Activated CD4-positive, alpha-beta T cell treated with anti-CD3 and anti-CD28 coated beads, Interleukin-2, amount 50 U/mL, for 16 hours (primary cell): ENCODE data around the gene POLE4.
A peak's percentile ranks its signal among the peaks of the same experiment; 100 is the strongest.

ENCODE experiments used
- DNase-seq: peaks from one replicate; pipeline ENCODE4 v3.0.0-alpha.2; 2020

Gene POLE4

GRCh38 chr2:74941284-74941683 lies 17.2 kb upstream of the POLE4 start:
- DNase-seq = no peak

- DNase-seq = no peak
Measured at GRCh38 chr2:74942263-74942662, 16.2 kb upstream of the POLE4 start.

- DNase-seq = peak; percentile 65
Measured at GRCh38 chr2:74944987-74945787, 13.3 kb upstream of the POLE4 start.

- DNase-seq = no peak
Measured at GRCh38 chr2:74945788-74946331, 12.6 kb upstream of the POLE4 start.

GRCh38 chr2:74947703-74948102 lies 10.7 kb upstream of the POLE4 start:
- no peak for DNase-seq

- DNase-seq = no peak
Measured at GRCh38 chr2:74948779-74949178, 9.7 kb upstream of the POLE4 start.

- no peak for DNase-seq
Measured at GRCh38 chr2:74951211-74951754, 7.2 kb upstream of the POLE4 start.

- DNase-seq = no peak
Measured at GRCh38 chr2:74952575-74952974, 5.9 kb upstream of the POLE4 start.

- DNase-seq = peak; percentile 31
Measured at GRCh38 chr2:74953796-74954499, 4.5 kb upstream of the POLE4 start.

- DNase-seq = no peak
Measured at GRCh38 chr2:74954500-74954874, 4.0 kb upstream of the POLE4 start.

GRCh38 chr2:74957886-74958273 lies 563 bp upstream of the POLE4 start:
- DNase-seq = no peak

GRCh38 chr2:74959106-74959751 lies 786 bp downstream of the POLE4 start:
- DNase-seq = no peak

- no peak for DNase-seq
Measured at GRCh38 chr2:74966887-74967286, 8.4 kb downstream of the POLE4 start.

- no peak for DNase-seq
Measured at GRCh38 chr2:74975016-74975415, 16.6 kb downstream of the POLE4 start.

GRCh38 chr2:74979844-74980243 lies 21.4 kb downstream of the POLE4 start:
- DNase-seq = no peak

GRCh38 chr2:74982577-74982976 lies 24.1 kb downstream of the POLE4 start:
- DNase-seq = no peak

GRCh38 chr2:74983631-74984392 lies 25.4 kb downstream of the POLE4 start:
- DNase-seq = no peak

- DNase-seq = no peak
Measured at GRCh38 chr2:74984947-74985637, 26.6 kb downstream of the POLE4 start.

GRCh38 chr2:74985978-74986609 lies 27.7 kb downstream of the POLE4 start:
- DNase-seq = no peak

GRCh38 chr2:74991977-74992376 lies 33.5 kb downstream of the POLE4 start:
- DNase-seq = no peak

- no peak for DNase-seq
Measured at GRCh38 chr2:74999468-74999867, 41.0 kb downstream of the POLE4 start.
